ENCODE measurements around the gene CTNNA3.

Gene CTNNA3

GRCh38 chr10:66842371-66842770 lies 853.6 kb downstream of the CTNNA3 start:
- no peak for DNase-seq

GRCh38 chr10:66838656-66839055 lies 857.3 kb downstream of the CTNNA3 start:
- DNase-seq = no peak

GRCh38 chr10:66837990-66838389 lies 858.0 kb downstream of the CTNNA3 start:
- DNase-seq = no peak

GRCh38 chr10:66837335-66837734 lies 858.7 kb downstream of the CTNNA3 start:
- no peak for DNase-seq

- DNase-seq = no peak
Measured at GRCh38 chr10:66836771-66837170, 859.2 kb downstream of the CTNNA3 start.

- DNase-seq = no peak
Measured at GRCh38 chr10:66836057-66836456, 859.9 kb downstream of the CTNNA3 start.

- DNase-seq = no peak
Measured at GRCh38 chr10:66835400-66835799, 860.6 kb downstream of the CTNNA3 start.

GRCh38 chr10:66834802-66835201 lies 861.2 kb downstream of the CTNNA3 start:
- no peak for DNase-seq

GRCh38 chr10:66833861-66834260 lies 862.1 kb downstream of the CTNNA3 start:
- DNase-seq = no peak

- no peak for DNase-seq
Measured at GRCh38 chr10:66832781-66833422, 863.1 kb downstream of the CTNNA3 start.

- DNase-seq = no peak
Measured at GRCh38 chr10:66828957-66829356, 867.0 kb downstream of the CTNNA3 start.

GRCh38 chr10:66827353-66827752 lies 868.6 kb downstream of the CTNNA3 start:
- no peak for DNase-seq

- no peak for DNase-seq
Measured at GRCh38 chr10:66823301-66823700, 872.7 kb downstream of the CTNNA3 start.

- DNase-seq = no peak
Measured at GRCh38 chr10:66822801-66823200, 873.2 kb downstream of the CTNNA3 start.

GRCh38 chr10:66819691-66820090 lies 876.3 kb downstream of the CTNNA3 start:
- DNase-seq = no peak

- DNase-seq = no peak
Measured at GRCh38 chr10:66813122-66813521, 882.9 kb downstream of the CTNNA3 start.

- DNase-seq = no peak
Measured at GRCh38 chr10:66811211-66811610, 884.8 kb downstream of the CTNNA3 start.

- DNase-seq = no peak
Measured at GRCh38 chr10:66809402-66809801, 886.6 kb downstream of the CTNNA3 start.

GRCh38 chr10:66805612-66806011 lies 890.4 kb downstream of the CTNNA3 start:
- DNase-seq = no peak

GRCh38 chr10:66804962-66805361 lies 891.0 kb downstream of the CTNNA3 start:
- DNase-seq = no peak

- DNase-seq = no peak
Measured at GRCh38 chr10:66803174-66803573, 892.8 kb downstream of the CTNNA3 start.

- no peak for DNase-seq
Measured at GRCh38 chr10:66799474-66799873, 896.5 kb downstream of the CTNNA3 start.

GRCh38 chr10:66795866-66796265 lies 900.1 kb downstream of the CTNNA3 start:
- no peak for DNase-seq

- DNase-seq = no peak
Measured at GRCh38 chr10:66792441-66792840, 903.6 kb downstream of the CTNNA3 start.

GRCh38 chr10:66788178-66788987 lies 907.6 kb downstream of the CTNNA3 start:
- no peak for DNase-seq

All from stimulated activated CD4-positive, alpha-beta T cell treated with anti-CD3 and anti-CD28 coated beads, Interleukin-4, amount 100 ng/mL, for 1 hour (primary cell).